ENCODE measurements around the gene VMP1. TPM values are rescaled to one million over a fixed set of nuclear protein-coding genes. Genes with fewer than 3 reads are reported as not detected.
A peak's percentile ranks its signal among the peaks of the same experiment; 100 is the strongest.
"Not testable (repeated sequence)": the region's sequence is repeated elsewhere in the genome, so short reads cannot be mapped to it uniquely, and the experiment has no call there.

The VMP1 gene
- total and polyA plus RNA-seq, 2 of the 13 experiments (the other 11 are each of a cell fraction or from before 2014, with no cell fraction given): 186 to 271 TPM

GRCh38 chr17:59840329-59841090, 133.1 kb downstream of the VMP1 start (continued):
- TF ChIP-seq ZFP36L2 (CRISPR knock-in tag; IDR thresholded peaks at IDR 0.05) (0 out of 2 replicates have a peak, but pooled peaks have one; percentile 23), IKZF5 (CRISPR knock-in tag; IDR thresholded peaks at IDR 0.05) (no peak), IKZF1 (IDR thresholded peaks at IDR 0.05) (no peak)

GRCh38 chr17:59841091-59841881, 133.8 kb downstream of the VMP1 start:
- H3K4me3 ChIP-seq (replicated peaks in 1 of 3; ENCODE audit: insufficient read depth in 1 of 3, low read depth in 2 of 3, low read length in 3 of 3): peak overlapping the region; percentile 79 to 94 (median 80)
- H4K20me1 ChIP-seq (ENCODE audit: insufficient read depth, low read length): peaks cover 34% of the 10 kb centered on the region
- peaks cover 65% of the 10 kb centered on the region for H3K4me1 ChIP-seq (ENCODE audit: insufficient read depth, low read length)
- POLR2A ChIA-PET: interaction anchor here (1.0 to 20.0 kb wide), 12 partner anchors 11 to 134 kb away, joined by 3 to 501 read pairs (median 6); partner anchors contain the start of genes PTRH2, RPS6KB1, TUBD1 and VMP1
- in situ Hi-C loops (cut with HindIII; ENCODE audit: extremely low pct_ligation_motif_present, low pct_unique_long_range_greater_than_20kb); DNase-seq (ENCODE audit: low spot score); intact Hi-C loops (cut with micrococcal nuclease; ENCODE audit: unreplicated experiment); ATAC-seq; H3K27me3 ChIP-seq (ENCODE audit: control insufficient read depth in 1 of 2, insufficient read depth in 2 of 2, low read length in 2 of 2); FAIRE-seq; H3K9me3 ChIP-seq (ENCODE audit: low read length); H2AFZ ChIP-seq (ENCODE audit: low read length); BruUV-seq (replicated peaks); TF ChIP-seq SOX13 (IDR thresholded peaks at IDR 0.05): not testable (repeated sequence)
- H3K79me2 ChIP-seq (ENCODE audit: insufficient read depth, low read length): peaks cover 40% of the 10 kb centered on the region
- 11% methylated on average over 7 of the region's 7 CpGs for WGBS (ENCODE audit: low lambda C conversion rate)
- CTCF ChIA-PET (ENCODE audit: low intra/inter-chr PET ratio, low total read pairs): interaction anchor here (1.4 kb wide), 1 partner anchor 88 kb away, joined by 5 read pairs; no protein-coding TSS in a partner anchor
- peak overlapping the region; percentile 98 for H3K27ac ChIP-seq (ENCODE audit: extremely low read length, insufficient read depth, low read length)
- peak overlapping the region; percentile 100 for H3K9ac ChIP-seq (ENCODE audit: insufficient read depth, low read depth, low read length)
- H3K4me2 ChIP-seq (ENCODE audit: low read depth, low read length): peak overlapping the region; percentile 80
- H3K36me3 ChIP-seq (replicated peaks in 1 of 2; ENCODE audit: control insufficient read depth in 1 of 2, insufficient read depth in 2 of 2, low read length in 2 of 2): peaks cover 4 to 23% of the 10 kb centered on the region in 2 experiments; a peak in 3 of 5 replicates
- TF ChIP-seq MYPOP (CRISPR knock-in tag; IDR thresholded peaks at IDR 0.05): peak; percentile 55; the same call in 1 of the 2 replicates
- TF ChIP-seq POLR2A (IDR thresholded peaks at IDR 0.05; ENCODE audit: insufficient read depth in 1 of 2, low read depth in 2 of 2, low read length in 2 of 2): peak; percentile 46 to 80
- TF ChIP-seq HOXA5 (CRISPR knock-in tag; IDR thresholded peaks at IDR 0.05): peak; percentile 38; the same call in 1 of the 2 replicates
- TF ChIP-seq ZNF335 (CRISPR knock-in tag; IDR thresholded peaks at IDR 0.05): peak; percentile 42; the same call in 1 of the 2 replicates
- TF ChIP-seq TOE1 (CRISPR knock-in tag; IDR thresholded peaks at IDR 0.05): peak; percentile 18; the same call in 1 of the 2 replicates
- 0 out of 2 replicates have a peak, but pooled peaks have one; percentile 3 for TF ChIP-seq SSRP1 (CRISPR knock-in tag; IDR thresholded peaks at IDR 0.05)
- peak; percentile 53 for TF ChIP-seq AFF4 (CRISPR knock-in tag; IDR thresholded peaks at IDR 0.05)
- TF ChIP-seq SOX13 (CRISPR knock-in tag; conservative IDR thresholded peaks at IDR 0.05 in 1 of 2, IDR thresholded peaks at IDR 0.05 in 1 of 2): 0 out of 4 replicates have a peak, but pooled peaks of 1 of the 2 experiments have one; percentile 62
- TF ChIP-seq MAFF (IDR thresholded peaks at IDR 0.05; ENCODE audit: low read depth, low read length): peak; percentile 72
- peak; percentile 80 for TF ChIP-seq POLR2G (IDR thresholded peaks at IDR 0.05; ENCODE audit: low read depth, low read length)
